Endothelial cell of umbilical vein (primary cell): ENCODE data around the gene TICRR. TPM values are rescaled to one million over a fixed set of nuclear protein-coding genes. Genes with fewer than 3 reads are reported as not detected.

ENCODE experiments used
- BruUV-seq: library from RNA; stranded (reverse); fragments of 400-500 nt; replicated peaks from 2 replicates; lab custom pipeline; 2021; lab: Mats Ljungman, UMichigan
- CTCF ChIA-PET: fragments of 300-600, 350-600 bp; sonication (Branson Sonifier 250); formaldehyde crosslinking; loops from one replicate; lab custom pipeline; 2021; ENCODE audit warnings: antibody characterized with exemption, inconsistent platforms; lab: Charles Lee
- POLR2A ChIA-PET: fragments of 300-600, 350-600 bp; sonication (Branson Sonifier 250); formaldehyde crosslinking; loops from one replicate; lab custom pipeline; 2021; ENCODE audit warnings: antibody characterized with exemption, inconsistent platforms; lab: Charles Lee
- DNase-seq: peaks from one replicate; pipeline ENCODE4 v3.0.0-alpha.2; 2011; ENCODE audit warnings: low read depth, low spot score
- FAIRE-seq: peaks from 2 replicates; lab custom pipeline; 2011; peaks lifted over from hg19 to GRCh38; lab: Jason Lieb, UNC
- H2AFZ ChIP-seq: 2 replicates; pipeline ENCODE4 v1.6.0; 2012; ENCODE audit warnings: low read depth, low read length, control low read depth, inconsistent platforms
- H3K27ac ChIP-seq: 2 replicates; pipeline ENCODE4 v1.5.1; 2011; ENCODE audit warnings: low read depth, mild to moderate bottlenecking, control low read depth, low read length, moderate library complexity; ENCODE audit not compliant: insufficient read depth
- H3K27me3 ChIP-seq, 2 experiments: 2 replicates each; pipeline versions ENCODE4 v1.6.0 to v1.6.1; 2011; ENCODE audit warnings: low read length in 2 of 2, mixed read lengths in 1 of 2; ENCODE audit not compliant: control insufficient read depth in 2 of 2, insufficient read depth in 2 of 2
- H3K36me3 ChIP-seq, 2 experiments: 2 replicates in 1 of 2; 3 replicates in 1 of 2; pipeline ENCODE4 v1.5.1; 2011; ENCODE audit warnings: low read length in 2 of 2, mild to moderate bottlenecking in 1 of 2, moderate library complexity in 1 of 2; ENCODE audit not compliant: control insufficient read depth in 2 of 2, insufficient read depth in 2 of 2; ENCODE audit errors: extremely low read depth in 1 of 2
- H3K4me1 ChIP-seq: 3 replicates; pipeline ENCODE4 v1.5.1; 2011; ENCODE audit warnings: mild to moderate bottlenecking, low read length; ENCODE audit not compliant: control insufficient read depth, insufficient read depth; ENCODE audit errors: extremely low read depth
- H3K4me2 ChIP-seq: 2 replicates; pipeline ENCODE4 v1.6.1; 2011; ENCODE audit warnings: low read length, control low read depth, mixed read lengths; ENCODE audit not compliant: insufficient read depth
- H3K4me3 ChIP-seq, 3 experiments: fragments of 200-600 bp in 1 of 3; sonication (generic), shearing (Covaris generic) in 1 of 3; replicated peaks in 1 of 3; 2 replicates each; pipeline ENCODE4 v1.5.1; 2011 to 2016; ENCODE audit warnings: control low read depth in 3 of 3, low read length in 3 of 3, mild to moderate bottlenecking in 2 of 3, inconsistent platforms in 1 of 3, low read depth in 1 of 3, moderate library complexity in 1 of 3; ENCODE audit not compliant: insufficient read depth in 1 of 3
- H3K79me2 ChIP-seq: 2 replicates; pipeline ENCODE4 v1.6.0; 2012; ENCODE audit warnings: low read length, inconsistent platforms; ENCODE audit not compliant: control insufficient read depth, insufficient read depth
- H3K9ac ChIP-seq: replicated peaks from 2 replicates; pipeline ENCODE3; 2011; ENCODE audit warnings: low read length, control low read depth; ENCODE audit not compliant: insufficient read depth; ENCODE audit errors: extremely low read depth
- H3K9me1 ChIP-seq: replicated peaks from 3 replicates; pipeline ENCODE4 v1.6.0; 2011; ENCODE audit warnings: mild to moderate bottlenecking, low read length; ENCODE audit not compliant: control insufficient read depth, insufficient read depth; ENCODE audit errors: extremely low read depth
- H3K9me3 ChIP-seq: replicated peaks from 2 replicates; pipeline ENCODE4 v1.5.1; 2012; ENCODE audit warnings: low read length, inconsistent platforms; ENCODE audit not compliant: control insufficient read depth, insufficient read depth
- H4K20me1 ChIP-seq: replicated peaks from 2 replicates; pipeline ENCODE3; 2011; ENCODE audit warnings: mild to moderate bottlenecking, low read length; ENCODE audit not compliant: control insufficient read depth, insufficient read depth; ENCODE audit errors: extremely low read depth
- EZH2 ChIP-seq: IDR thresholded peaks from 2 replicates; pipeline ENCODE4 v1.6.1; 2012; ENCODE audit warnings: borderline replicate concordance, low read depth, mild to moderate bottlenecking, moderate library complexity, low read length, inconsistent platforms; ENCODE audit not compliant: severe bottlenecking
- FOS ChIP-seq: IDR thresholded peaks from 2 replicates; pipeline ENCODE4 v1.6.1; 2011; ENCODE audit warnings: mild to moderate bottlenecking, low read length, moderate library complexity, borderline replicate concordance; ENCODE audit not compliant: insufficient read depth
- GATA2 ChIP-seq: IDR thresholded peaks from 2 replicates; pipeline ENCODE4 v1.7.0; 2011; ENCODE audit warnings: low read depth, mild to moderate bottlenecking, moderate library complexity, mixed read lengths, low read length; ENCODE audit not compliant: insufficient read length, insufficient read depth
- JUN ChIP-seq: IDR thresholded peaks from 2 replicates; pipeline ENCODE4 v1.6.1; 2011; ENCODE audit warnings: borderline replicate concordance, low read depth; ENCODE audit not compliant: insufficient read length, insufficient read depth
- MYC ChIP-seq: IDR thresholded peaks from one replicate; pipeline ENCODE4 v1.6.1; 2011; ENCODE audit warnings: mild to moderate bottlenecking, low read depth, low read length
- POLR2A ChIP-seq: IDR thresholded peaks from 2 replicates; pipeline ENCODE4 v1.6.1; 2012; ENCODE audit warnings: low read depth, mild to moderate bottlenecking, control low read depth, low read length
- POLR2AphosphoS5 ChIP-seq: IDR thresholded peaks from 2 replicates; pipeline ENCODE4 v1.6.1; 2012; ENCODE audit warnings: low read depth, mild to moderate bottlenecking, control low read depth, low read length, moderate library complexity; ENCODE audit not compliant: insufficient read depth
- dilution Hi-C: fragments of 300-500 bp; cut with MboI; formaldehyde crosslinking; loops from one replicate; pipeline ENCODE4 v1.15.0; 2019; ENCODE audit warnings: low sequenced_read_pairs; ENCODE audit not compliant: extremely low pct_ligation_motif_present
- intact Hi-C: fragments of 100-400 bp; cut with micrococcal nuclease; formaldehyde crosslinking; loops from one replicate; pipeline ENCODE4 v1.10.0; 2022
- polyA plus RNA-seq, 4 experiments: library from polyadenylated mRNA; depleted of rRNA in 3 of 4; stranded (reverse) in 3 of 4; unstranded in 1 of 4; fragments of >200 nt; gene quantifications; 2 replicates each; pipeline versions ENCODE4 v1.2.1 to v1.2.3, GENCODE V29; 2011 to 2012; ENCODE audit warnings: missing spikeins in 1 of 4
- total RNA-seq: library from RNA; stranded (reverse); gene quantifications from 2 replicates; pipeline ENCODE4 v1.2.3, GENCODE V29; 2021
- TF ChIP-seq, protein P1 (sequence below), 2 donors: IDR thresholded peaks; 1 replicate in 1 of 2; 2 replicates in 1 of 2; pipeline ENCODE4 v1.5.1; 2011; ENCODE audit warnings: low read length in 2 of 2, mild to moderate bottlenecking in 2 of 2, moderate library complexity in 2 of 2, control low read depth in 1 of 2, inconsistent platforms in 1 of 2, low read depth in 1 of 2; ENCODE audit not compliant: insufficient read depth in 1 of 2; ENCODE audit errors: extremely low read depth in 1 of 2
- TF ChIP-seq, protein P2 (sequence below): IDR thresholded peaks from 2 replicates; pipeline ENCODE4 v1.6.1; 2011; ENCODE audit not compliant: insufficient read depth, insufficient read length

TICRR gene
- total and polyA plus RNA-seq, 2 donors (not counting 3 experiments of a cell fraction or from before 2014, with no cell fraction given): 4.9 to 19.4 TPM

DNA sequence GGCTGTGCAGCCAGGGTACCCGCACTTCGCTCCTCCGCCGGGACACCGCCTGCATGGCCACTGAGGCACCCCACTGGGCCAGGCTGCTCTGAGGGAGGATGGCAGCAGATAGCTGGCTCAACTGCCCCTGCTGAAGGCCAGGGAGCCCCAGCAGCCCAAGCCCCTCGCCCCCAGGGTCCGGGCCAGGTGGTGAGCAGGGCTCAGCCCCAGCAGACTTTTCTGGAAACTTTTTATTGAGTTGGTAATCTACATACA is 92.4 kb downstream of the TICRR start:
- Histone ChIP-seq H3K27me3 (no peaks in the 10 kb centered on the region), H4K20me1 (no peaks in the 10 kb centered on the region), H3K36me3 (no peaks in the 10 kb centered on the region), H3K9ac (no peak overlapping the region), H3K79me2 (no peaks in the 10 kb centered on the region), H2AFZ (no peak overlapping the region), H3K27ac (no peak overlapping the region), H3K9me1 (no peaks in the 10 kb centered on the region), H3K4me1 (peaks cover 16% of the 10 kb centered on the region), H3K4me3 (no peak overlapping the region), H3K4me2 (no peak overlapping the region), H3K9me3 (no peaks in the 10 kb centered on the region)
- CTCF ChIA-PET: no interaction called here
- no peak for TF ChIP-seq FOS
- no peak for TF ChIP-seq POLR2AphosphoS5
- no peak for TF ChIP-seq EZH2
- no peak for TF ChIP-seq MYC
- TF ChIP-seq GATA2: no peak
- TF ChIP-seq, protein P1, sequence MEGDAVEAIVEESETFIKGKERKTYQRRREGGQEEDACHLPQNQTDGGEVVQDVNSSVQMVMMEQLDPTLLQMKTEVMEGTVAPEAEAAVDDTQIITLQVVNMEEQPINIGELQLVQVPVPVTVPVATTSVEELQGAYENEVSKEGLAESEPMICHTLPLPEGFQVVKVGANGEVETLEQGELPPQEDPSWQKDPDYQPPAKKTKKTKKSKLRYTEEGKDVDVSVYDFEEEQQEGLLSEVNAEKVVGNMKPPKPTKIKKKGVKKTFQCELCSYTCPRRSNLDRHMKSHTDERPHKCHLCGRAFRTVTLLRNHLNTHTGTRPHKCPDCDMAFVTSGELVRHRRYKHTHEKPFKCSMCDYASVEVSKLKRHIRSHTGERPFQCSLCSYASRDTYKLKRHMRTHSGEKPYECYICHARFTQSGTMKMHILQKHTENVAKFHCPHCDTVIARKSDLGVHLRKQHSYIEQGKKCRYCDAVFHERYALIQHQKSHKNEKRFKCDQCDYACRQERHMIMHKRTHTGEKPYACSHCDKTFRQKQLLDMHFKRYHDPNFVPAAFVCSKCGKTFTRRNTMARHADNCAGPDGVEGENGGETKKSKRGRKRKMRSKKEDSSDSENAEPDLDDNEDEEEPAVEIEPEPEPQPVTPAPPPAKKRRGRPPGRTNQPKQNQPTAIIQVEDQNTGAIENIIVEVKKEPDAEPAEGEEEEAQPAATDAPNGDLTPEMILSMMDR (IDR thresholded peaks at IDR 0.05; ENCODE audit: extremely low read depth in 1 of 2, insufficient read depth in 1 of 2, low read depth in 1 of 2, low read length in 2 of 2): no peak
- TF ChIP-seq, protein P2, sequence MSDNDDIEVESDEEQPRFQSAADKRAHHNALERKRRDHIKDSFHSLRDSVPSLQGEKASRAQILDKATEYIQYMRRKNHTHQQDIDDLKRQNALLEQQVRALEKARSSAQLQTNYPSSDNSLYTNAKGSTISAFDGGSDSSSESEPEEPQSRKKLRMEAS: no peak
- TF ChIP-seq JUN: no peak
- no peak for TF ChIP-seq POLR2A
- intact Hi-C loops: no loop called here
- dilution Hi-C loops: no loop called here
- BruUV-seq: no TSS peak
- DNase-seq (no peak), FAIRE-seq (no peak)
- POLR2A ChIA-PET: no interaction called here
